Stimulated activated CD8-positive, alpha-beta memory T cell treated with anti-CD3 and anti-CD28 coated beads, Interleukin-7, amount 100 ng/mL, for 24 hours (primary cell): Measurements from ENCODE around the gene MCUB.
"Not testable (repeated sequence)": the region's sequence is repeated elsewhere in the genome, so short reads cannot be mapped to it uniquely, and the experiment has no call there.

ENCODE experiments used
- DNase-seq: peaks from one replicate; pipeline ENCODE4 v3.0.0-alpha.2; 2020; ENCODE audit warnings: low read depth

The MCUB gene

DNA sequence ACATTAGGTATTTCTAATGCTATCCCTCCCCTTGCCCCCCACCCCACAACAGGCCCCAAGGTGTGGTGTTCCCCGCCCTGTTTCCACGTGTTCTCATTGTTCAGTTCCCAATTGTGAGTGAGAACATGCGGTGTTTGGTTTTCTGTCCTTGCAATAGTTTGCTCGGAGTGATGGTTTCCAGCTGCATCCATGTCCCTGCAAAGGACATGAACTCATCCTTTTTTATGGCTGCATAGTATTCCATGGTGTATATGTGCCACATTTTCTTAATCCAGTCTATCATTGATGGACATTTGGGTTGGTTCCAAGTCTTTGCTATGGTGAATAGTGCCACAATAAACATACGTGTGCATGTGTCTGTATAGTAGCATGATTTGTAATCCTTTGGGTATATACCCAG, 20.0 kb downstream of the MCUB start:
- DNase-seq = not testable (repeated sequence)

GRCh38 chr4:109588176-109588575, 28.1 kb downstream of the MCUB start:
- no peak for DNase-seq

DNA sequence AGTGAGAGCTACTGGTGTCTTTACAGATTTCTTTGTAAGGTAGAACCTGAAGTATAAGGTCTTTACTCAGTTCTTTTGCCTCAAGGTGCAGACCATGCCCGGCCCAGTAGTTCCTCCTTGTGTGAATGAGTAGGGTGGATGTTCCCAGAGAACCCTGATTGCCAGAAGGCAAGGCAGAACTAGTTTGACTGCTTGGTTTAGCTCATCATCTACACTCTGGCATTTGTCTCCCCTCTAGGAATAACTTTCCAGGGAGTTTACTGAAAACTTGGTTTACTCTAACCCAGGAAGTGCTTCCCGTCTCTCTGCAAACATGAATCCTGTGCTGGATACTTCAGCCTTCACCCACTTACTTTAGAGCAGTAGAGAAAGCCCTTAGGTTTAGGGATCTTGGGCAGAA, 29.1 kb downstream of the MCUB start:
- DNase-seq = no peak

DNA sequence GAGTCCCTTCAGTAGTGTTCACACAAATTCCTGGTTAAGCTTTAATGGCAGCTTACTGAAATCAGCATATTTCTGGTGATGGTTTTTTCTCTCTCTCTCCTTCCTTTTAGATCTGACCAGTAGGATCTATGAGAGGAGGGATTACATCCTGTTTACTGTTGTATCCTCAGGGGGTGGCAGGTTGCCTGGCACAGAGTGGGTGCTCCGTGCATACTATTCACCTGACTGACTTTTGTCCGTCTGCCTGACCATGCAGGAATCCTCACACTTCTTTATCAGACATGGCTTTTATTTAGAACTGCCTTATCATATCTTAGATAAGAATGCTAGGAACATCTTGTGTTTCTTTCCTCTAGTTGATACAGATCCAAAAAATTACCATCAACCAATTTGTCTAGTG, 29.6 kb downstream of the MCUB start:
- DNase-seq = no peak

DNA sequence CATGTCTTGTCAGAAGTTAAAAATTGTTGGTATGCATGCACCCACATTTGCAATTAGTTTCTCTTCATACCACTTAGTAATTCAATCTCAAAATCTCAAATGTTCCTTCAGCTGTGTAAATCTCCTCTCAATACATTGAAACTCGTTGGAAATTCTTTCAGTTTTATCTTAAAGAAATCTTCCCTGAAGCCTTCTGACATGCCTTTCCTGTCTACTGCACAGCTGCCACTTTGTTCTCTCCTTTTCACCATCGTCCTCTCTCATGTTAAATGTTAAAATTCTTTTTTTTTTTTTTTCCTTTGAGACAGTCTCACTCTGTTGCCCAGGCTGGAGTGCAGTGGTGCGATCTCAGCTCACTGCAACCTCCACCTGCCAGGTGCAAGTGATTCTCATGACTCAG, 30.9 kb downstream of the MCUB start:
- no peak for DNase-seq

DNA sequence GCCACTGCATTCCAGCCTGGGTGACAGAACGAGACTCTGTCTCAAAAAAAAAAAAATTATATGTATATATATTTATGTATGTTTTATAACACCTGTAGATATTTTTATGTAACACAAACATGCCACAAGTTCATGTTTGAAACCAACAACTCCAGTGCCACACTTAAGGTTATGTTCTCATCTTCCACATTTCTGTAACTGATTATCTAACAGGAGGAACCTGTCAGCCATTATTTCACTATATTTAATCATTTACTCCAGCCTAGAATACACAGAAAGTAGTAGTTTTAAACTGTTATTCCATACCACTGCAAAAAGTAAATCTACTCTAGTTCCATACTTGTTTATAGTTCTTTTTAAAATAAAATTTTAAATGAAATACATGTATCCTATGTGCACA, 32.3 kb downstream of the MCUB start:
- DNase-seq = no peak

DNA sequence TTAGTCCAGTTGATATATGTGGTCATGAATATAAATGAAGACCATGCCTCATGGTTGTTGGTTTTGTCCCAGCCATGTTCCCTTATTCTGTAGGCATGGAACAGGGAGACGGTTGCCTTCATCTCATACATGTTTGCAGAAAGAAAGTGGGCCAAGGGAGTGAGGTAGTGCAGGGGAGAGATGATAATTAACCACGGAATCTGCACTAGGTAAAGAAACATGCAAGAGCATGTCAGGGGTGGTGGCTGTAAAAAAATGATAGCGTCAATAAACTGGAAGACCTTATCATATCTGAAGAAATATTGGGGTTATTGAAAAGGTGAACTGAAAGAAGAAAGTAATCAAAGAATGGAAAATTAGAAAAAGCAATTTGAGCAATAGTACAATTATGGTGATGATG, 35.1 kb downstream of the MCUB start:
- DNase-seq = not testable (repeated sequence)

DNA sequence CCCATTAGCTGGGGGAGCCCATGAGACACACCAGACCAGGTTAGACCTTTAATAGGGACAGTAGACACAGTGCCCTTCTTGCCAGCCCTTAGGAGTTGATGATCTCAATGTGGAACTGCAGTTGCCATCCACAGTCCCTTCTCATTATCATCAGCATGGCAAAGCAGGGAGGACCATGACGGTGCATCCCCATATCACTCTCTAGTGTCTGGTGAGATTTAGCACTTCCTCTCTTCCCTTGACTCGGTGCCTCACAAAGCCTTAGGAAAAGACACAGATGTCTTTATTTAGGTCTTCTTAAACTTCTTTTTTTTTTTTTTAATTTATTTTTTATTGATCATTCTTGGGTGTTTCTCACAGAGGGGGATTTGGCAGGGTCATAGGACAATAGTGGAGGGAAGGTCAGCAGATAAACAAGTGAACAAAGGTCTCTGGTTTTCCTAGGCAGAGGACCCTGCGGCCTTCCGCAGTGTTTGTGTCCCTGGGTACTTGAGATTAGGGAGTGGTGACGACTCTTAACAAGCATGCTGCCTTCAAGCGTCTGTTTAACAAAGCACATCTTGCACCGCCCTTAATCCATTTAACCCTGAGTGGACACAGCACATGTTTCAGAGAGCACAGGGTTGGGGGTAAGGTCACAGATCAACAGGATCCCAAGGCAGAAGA, 36.5 kb downstream of the MCUB start:
- DNase-seq = not testable (repeated sequence)

DNA sequence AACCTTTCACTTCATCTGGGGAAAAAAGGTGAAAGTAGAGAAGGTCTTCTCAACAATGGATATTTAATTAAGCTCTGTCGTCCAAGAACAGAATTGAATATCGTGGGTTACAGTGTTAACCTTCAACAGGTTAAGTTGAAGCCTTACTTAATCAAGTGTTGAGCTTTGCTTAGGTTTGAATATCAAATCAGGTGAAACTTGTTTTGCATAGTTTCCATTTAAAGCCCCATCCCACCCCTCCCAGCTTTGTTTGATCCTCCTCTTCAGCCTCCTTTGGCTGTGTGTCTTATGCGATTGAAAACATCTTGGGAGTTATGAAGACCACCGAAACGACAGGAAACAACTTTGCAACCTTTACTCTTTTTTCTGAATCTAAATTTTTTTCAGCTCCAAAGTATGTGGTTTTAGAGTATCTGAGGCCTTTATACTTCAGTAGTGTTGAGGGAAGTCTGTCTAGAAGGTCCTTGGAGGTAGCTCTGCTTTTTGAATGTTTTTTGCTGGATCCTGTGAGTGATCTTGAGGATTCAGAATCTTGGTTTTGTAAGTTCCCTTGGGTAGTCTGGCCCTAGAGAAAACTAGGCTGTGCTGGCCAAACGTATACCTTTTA, 39.1 kb downstream of the MCUB start:
- DNase-seq = no peak

DNA sequence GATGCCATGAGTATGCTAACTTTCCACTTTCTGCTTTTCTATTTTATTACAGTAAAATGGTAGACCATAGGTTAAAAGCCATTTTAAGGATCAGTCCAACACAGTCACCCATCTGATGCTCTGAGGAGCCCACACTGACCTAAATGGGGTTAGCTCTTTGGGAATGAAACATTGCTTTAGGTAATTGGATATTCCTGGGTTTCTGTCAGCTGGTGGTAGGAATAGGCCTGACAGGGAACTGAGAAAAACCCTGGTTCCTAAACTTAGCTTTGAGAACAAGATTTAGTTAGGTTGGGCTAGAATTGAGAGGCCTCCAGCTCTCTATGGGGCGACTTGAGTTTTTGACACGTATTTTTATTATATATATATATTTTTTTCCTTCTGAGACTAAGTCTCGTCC, 40.4 kb downstream of the MCUB start:
- no peak for DNase-seq

GRCh38 chr4:109601336-109601735, 41.3 kb downstream of the MCUB start:
- no peak for DNase-seq

- no peak for DNase-seq
Observed at GRCh38 chr4:109607976-109608375, 47.9 kb downstream of the MCUB start.

GRCh38 chr4:109608879-109609278, 48.8 kb downstream of the MCUB start:
- no peak for DNase-seq

- DNase-seq = no peak
Observed at GRCh38 chr4:109609431-109609830, 49.4 kb downstream of the MCUB start.

- DNase-seq = no peak
Observed at GRCh38 chr4:109610489-109610888, 50.4 kb downstream of the MCUB start.

- DNase-seq = no peak
Observed at GRCh38 chr4:109611045-109611646, 51.1 kb downstream of the MCUB start.

- DNase-seq = no peak
Observed at GRCh38 chr4:109614015-109614414, 54.0 kb downstream of the MCUB start.

- no peak for DNase-seq
Observed at GRCh38 chr4:109614466-109614865, 54.4 kb downstream of the MCUB start.

- DNase-seq = no peak
Observed at GRCh38 chr4:109615742-109616141, 55.7 kb downstream of the MCUB start.

GRCh38 chr4:109616243-109616642, 56.2 kb downstream of the MCUB start:
- no peak for DNase-seq

GRCh38 chr4:109622626-109623025, 62.6 kb downstream of the MCUB start:
- no peak for DNase-seq

DNA sequence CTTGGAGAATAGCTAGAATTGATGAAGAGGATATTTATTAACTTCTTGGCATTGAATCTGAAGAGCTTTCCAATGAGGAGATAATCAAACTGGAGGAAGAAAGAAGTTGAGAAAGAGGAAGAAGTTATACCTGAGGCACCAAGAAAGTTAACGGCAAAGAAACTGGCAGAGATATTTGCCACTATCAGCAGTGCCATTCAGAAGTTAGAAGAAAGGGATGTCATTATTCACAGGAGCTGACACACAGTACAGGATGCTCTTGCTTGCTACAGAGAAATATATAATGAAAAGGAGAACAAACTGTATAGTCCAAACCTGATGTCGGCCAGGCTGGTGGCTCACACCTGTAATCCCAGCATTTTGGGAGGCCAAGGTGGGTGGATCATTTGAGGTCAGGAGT, 64.5 kb downstream of the MCUB start:
- DNase-seq = no peak

DNA sequence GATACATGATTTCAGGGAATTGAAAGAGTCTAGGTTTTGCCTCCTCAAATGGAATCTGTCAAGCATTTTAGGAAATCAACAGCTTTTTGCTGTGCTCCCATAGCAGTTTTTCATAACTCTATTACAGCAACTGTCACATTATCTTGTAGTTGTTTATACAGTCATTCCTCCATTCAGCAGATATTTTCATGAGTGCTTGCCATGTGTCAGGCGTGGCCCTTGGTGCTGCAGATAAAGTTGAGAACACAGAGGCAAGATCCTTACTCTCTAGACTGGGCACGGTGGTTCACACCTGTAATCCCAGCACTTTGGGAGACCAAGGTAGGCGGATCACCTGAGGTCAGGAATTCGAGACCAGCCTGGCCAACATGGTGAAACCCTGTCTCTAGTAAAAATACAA, 67.3 kb downstream of the MCUB start:
- no peak for DNase-seq

DNA sequence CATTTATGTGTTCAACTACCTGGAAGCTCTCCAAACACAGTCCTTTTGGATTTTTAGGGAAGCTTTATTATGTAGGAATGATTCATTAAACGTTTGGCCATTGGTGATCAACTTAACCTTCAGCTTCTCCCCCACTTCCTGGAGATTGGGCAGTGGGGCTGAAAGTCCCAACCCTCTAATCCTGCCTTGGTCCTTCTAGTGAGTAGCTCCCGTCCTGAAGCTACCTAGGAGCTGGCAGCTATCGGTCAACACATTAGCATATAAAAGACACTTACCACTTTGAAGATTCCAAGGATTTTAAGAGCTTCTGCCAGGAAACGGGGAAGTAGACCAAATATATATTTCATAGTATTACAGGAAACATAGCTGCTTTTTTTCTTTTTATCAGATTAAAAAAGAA, 69.7 kb downstream of the MCUB start:
- no peak for DNase-seq
